Vagina (tissue), 2 donors: ENCODE data around the gene DRD4.

ENCODE experiments used
- CTCF ChIP-seq, 3 experiments: fragments of 450-650 bp in 2 of 3; fragments of 200-600 bp in 1 of 3; sonication (generic) in 1 of 3; IDR thresholded peaks; one replicate each; pipeline ENCODE4 v1.5.1; 2017 to 2019; ENCODE audit warnings: antibody characterized with exemption in 3 of 3, mild to moderate bottlenecking in 2 of 3, moderate library complexity in 2 of 3
- POLR2A ChIP-seq, 2 donors: fragments of 450-650 bp; IDR thresholded peaks; one replicate each; pipeline ENCODE4 v1.6.1; 2017; ENCODE audit warnings: antibody characterized with exemption in 2 of 2, mild to moderate bottlenecking in 2 of 2, moderate library complexity in 2 of 2

- TF ChIP-seq POLR2A (IDR thresholded peaks at IDR 0.05) (no peak), CTCF (IDR thresholded peaks at IDR 0.05) (no peak)
These were observed 41.2 kb downstream of the DRD4 start for GRCh38 chr11:678297-678696.
